A673 (cell line): Measurements from ENCODE around the gene UBFD1.

ENCODE experiments used
- EZH2 ChIP-seq: fragments of 200-600 bp; sonication (generic); IDR thresholded peaks from 2 replicates; pipeline ENCODE4 v1.6.1; 2017; ENCODE audit warnings: borderline replicate concordance, low read depth, mild to moderate bottlenecking, mixed read lengths, antibody characterized with exemption, low read length; ENCODE audit not compliant: poor library complexity, severe bottlenecking
- TF ChIP-seq, protein P1 (sequence below): fragments of 300-800, 200-600 bp; sonication (generic); conservative IDR thresholded peaks from 2 replicates; pipeline ENCODE4 v1.5.1; 2017; ENCODE audit warnings: low read depth, mild to moderate bottlenecking, antibody characterized with exemption, low read length, moderate library complexity, mixed read lengths

DNA sequence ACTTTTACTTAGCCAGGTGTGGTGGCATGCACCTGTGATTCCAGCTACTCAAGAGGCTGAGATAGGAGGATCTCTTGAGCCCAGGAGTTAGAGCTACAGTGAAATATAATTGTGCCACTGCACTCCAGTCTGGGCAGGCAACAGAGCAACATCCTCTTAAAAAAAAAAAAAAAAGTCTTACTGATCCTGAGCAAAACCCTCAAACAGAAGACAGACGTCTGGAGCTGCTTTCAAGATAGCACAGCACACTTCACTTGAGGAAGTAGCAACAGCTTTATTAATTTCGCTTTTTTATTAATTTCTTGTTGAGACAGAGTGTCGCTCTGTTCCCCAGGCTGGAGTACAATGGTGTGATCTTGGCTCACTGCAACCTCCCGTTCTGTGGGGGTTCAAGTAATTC is 37.0 kb upstream of the UBFD1 start:
- TF ChIP-seq, protein P1, sequence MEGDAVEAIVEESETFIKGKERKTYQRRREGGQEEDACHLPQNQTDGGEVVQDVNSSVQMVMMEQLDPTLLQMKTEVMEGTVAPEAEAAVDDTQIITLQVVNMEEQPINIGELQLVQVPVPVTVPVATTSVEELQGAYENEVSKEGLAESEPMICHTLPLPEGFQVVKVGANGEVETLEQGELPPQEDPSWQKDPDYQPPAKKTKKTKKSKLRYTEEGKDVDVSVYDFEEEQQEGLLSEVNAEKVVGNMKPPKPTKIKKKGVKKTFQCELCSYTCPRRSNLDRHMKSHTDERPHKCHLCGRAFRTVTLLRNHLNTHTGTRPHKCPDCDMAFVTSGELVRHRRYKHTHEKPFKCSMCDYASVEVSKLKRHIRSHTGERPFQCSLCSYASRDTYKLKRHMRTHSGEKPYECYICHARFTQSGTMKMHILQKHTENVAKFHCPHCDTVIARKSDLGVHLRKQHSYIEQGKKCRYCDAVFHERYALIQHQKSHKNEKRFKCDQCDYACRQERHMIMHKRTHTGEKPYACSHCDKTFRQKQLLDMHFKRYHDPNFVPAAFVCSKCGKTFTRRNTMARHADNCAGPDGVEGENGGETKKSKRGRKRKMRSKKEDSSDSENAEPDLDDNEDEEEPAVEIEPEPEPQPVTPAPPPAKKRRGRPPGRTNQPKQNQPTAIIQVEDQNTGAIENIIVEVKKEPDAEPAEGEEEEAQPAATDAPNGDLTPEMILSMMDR = no peak
- TF ChIP-seq EZH2 = no peak
